Activated T-helper 1 cell treated with Interleukin-2 at 50 U/mL for 16 hours (primary cell): ENCODE data around the gene EDIL3.
"Not testable (repeated sequence)": the region's sequence is repeated elsewhere in the genome, so short reads cannot be mapped to it uniquely, and the experiment has no call there.

Experiments used
- DNase-seq: peaks from one replicate; pipeline ENCODE4 v3.0.0-alpha.2; 2020; ENCODE audit warnings: low read depth

EDIL3 gene

GRCh38 chr5:84298628-84299027 lies 86.1 kb downstream of the EDIL3 start:
- no peak for DNase-seq

GRCh38 chr5:84297641-84298040 lies 87.0 kb downstream of the EDIL3 start:
- not testable (repeated sequence) for DNase-seq

- no peak for DNase-seq
Measured at GRCh38 chr5:84292788-84293653, 91.7 kb downstream of the EDIL3 start.

- DNase-seq: no peak
Measured at GRCh38 chr5:84292000-84292642, 92.6 kb downstream of the EDIL3 start.

DNA sequence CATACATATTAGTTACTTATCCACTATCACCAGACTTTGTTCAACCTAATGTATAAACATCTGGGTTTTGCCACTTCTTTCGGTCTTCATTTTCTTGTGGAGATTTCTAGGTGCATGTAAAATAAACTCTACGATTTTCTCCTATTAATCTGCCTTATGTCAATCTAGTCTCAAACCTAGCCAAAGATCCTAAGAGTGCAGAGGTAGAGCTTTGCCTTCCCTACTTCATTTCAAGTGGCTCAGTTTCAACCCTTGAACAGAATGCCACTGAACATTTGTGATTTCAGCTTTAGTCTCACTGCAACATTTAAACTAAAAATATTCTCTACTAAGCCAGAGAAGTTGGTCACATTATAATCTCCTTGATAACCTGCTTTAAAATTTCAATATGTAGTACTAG lies 94.0 kb downstream of the EDIL3 start:
- no peak for DNase-seq

- DNase-seq: no peak
Measured at GRCh38 chr5:84290161-84290560, 94.5 kb downstream of the EDIL3 start.

- no peak for DNase-seq
Measured at GRCh38 chr5:84287951-84288350, 96.7 kb downstream of the EDIL3 start.

- DNase-seq: no peak
Measured at GRCh38 chr5:84286662-84287061, 98.0 kb downstream of the EDIL3 start.

DNA sequence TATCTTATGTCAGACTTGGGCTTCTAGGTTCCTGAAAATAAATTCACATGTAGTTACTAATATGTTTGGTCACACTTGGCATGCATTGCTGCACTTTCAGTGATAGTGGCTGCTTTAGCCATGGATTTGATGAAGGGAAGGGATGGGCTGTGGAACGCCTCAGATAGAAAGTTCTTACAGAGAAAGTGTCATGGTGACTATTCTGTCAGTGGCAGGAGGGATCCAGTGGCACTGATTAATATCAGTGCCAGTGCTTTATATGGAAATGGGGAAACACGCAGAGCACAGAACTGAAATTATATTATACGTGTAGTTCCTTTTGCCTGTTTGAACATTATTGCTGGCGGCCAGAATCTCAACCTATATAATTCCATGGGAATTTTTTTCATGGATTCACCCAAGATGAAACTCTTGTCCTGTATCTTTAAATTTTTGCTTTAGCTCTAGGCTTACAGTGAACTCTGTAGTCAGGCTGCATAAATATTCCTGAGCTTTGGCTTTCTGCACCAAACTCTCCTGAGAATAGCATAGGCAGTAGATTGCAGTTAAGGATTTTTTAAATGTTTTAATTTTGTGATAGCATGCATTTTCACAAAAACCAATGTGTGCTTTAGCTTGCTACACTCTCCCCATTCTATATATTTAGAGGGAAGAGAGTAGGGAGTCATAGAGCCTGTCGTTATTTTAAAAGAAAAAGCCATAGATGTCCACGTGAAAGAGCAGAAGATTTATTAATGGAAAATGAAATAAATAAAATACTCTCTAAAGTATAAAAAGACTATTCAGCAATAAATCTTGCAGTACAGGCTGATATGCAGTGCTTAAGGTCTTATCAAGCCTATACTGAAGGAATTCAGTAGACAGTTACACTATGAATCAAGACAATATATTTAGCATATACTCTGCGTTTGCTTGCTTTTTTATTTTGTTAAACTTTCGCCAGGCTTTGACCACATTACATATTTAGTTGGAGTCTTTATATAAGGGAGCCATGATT lies 98.7 kb downstream of the EDIL3 start:
- DNase-seq: no peak

GRCh38 chr5:84281383-84281782 lies 103.3 kb downstream of the EDIL3 start:
- DNase-seq: no peak

GRCh38 chr5:84279234-84279633 lies 105.4 kb downstream of the EDIL3 start:
- DNase-seq: no peak

DNA sequence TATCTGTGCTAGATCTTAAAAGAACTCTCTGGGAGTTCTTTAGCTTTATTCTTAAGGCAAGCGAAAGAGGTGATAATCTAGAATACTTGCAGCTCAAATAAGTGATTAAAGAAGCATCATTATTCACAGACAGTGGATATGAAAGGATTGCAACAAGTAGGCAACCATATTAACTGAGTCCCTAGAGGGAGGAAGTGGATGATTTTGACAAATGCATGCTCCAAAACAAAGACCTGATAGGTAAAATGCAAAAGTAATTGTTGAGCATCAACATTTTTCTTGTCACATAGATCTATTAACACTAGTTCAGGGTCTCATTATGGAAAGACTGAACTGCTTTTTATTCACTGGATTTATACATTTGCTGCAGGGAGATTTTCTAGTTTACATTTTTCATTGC lies 109.1 kb downstream of the EDIL3 start:
- DNase-seq: no peak

DNA sequence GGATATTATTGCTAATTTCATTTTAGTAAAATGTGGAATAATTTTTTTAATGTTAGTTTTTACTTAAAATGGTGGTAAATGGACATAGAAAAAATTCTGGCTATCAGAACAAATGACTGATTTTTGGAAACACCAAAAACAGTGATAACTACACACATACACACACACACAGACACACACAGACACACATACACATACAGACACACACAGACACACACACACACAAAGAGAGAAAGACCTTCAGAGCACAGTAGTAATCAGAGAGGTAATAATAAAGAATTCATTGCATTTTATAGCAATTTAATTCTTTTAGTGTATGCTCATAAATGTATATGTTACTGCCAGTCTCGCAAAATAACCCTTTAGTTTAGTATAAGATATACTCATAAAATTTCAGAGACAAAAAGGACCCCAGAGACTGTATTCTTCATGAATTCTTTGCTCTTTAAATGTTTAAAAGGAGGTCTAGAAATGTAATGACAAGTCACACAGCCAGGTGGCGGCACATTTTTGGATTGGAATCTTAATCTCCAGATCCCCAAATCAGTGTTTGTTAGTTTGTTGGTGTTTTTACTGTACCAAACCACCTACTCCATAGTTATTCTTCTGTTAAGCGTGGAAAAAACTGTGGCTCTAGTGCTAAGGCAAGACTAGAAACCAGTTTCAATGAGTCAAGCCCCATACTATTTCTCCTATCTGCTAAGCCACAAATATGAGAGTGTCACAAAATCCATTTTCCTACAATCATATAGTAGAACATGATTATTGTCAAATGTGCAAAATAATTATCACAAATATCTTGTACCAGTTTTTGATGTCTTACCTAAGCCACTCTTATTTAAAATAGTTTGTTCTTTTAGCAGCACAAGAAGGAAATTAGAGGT lies 109.9 kb downstream of the EDIL3 start:
- no peak for DNase-seq

DNA sequence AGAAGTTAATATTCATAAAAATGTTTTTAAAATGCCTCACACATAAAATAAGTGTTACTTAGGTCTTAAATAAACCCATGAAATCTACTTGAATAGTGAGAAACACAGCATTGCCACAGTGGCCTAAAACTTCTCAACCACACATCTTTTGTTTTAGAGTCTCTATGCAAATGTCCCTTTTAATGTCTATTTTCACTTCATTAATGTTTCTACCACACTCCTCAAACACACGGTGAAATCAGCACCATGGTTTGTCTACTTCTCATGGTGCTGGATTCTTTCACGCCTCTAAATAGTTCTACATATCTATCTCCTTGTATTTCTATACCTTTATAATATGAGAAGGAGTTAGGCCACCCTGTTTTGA lies 111.2 kb downstream of the EDIL3 start:
- no peak for DNase-seq

DNA sequence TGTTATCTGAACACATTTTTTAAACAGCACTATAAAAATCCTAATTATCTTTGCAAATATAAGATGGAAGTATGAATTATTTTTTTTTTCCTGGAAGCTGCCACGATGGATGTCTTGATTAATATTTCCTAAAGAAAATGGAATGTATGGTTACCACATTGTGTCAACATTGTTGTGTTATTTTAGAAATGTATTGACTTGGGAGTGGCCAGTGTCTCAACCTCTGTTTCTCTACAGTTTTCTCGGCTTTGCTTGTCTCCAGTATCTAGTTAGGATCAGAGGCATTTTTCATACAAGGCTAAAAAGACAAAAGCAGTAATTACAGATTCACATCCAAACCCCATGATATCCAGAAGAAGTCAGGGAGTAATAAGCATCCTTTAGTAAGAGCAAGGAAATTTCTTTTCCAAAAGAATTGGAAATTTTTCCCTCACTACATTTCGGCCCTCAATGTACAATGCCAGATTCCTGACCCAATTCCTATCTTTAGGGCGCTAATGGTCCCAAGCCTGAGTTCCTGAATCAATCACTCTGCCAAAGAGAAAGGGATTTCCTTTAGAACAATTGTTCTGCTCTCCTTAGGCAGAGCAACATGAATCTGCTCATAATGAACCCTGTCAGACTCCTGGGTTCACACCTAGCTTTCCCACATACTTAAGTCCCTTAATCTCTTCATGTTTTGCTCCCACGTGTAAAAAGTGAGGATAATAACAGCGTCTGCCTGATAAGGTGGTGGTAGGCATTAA lies 111.7 kb downstream of the EDIL3 start:
- DNase-seq: no peak

DNA sequence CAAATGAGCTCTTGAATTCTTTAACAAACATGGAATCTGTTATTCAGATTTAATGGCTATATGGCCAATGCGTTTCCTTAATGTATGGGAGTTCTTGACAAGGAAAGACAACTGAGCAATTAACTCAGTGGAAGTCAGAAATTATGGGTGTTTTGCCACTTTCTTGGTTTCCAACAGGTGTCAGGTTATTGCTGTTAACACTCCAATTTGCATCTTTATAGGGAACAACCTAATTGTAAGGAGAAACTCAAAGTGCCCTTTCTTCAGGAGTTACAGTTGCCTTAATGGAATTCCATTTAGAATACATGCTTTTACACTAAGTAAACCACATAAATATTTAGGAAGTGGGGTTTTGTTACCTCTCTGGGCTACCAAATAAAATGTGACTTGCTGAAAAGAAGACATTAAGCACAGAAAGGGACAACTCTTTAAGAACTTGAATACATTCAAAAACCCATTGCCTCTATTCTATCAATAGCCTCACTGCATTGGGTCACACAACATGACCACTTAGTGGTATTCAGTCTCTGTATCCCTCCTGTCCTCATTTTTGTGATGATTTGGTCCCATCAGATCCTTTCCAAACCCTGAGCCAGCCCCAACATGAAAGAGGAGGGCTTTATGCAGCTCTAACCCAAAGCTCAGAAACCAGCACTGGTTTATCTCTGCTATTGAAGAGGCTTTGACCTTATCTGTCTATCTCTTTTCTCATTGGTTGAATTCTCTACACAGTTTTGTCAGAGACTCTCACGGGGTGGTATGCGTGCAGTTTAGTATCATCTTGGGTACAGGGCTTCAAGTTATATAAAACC lies 118.7 kb downstream of the EDIL3 start:
- DNase-seq: no peak

- no peak for DNase-seq
Measured at GRCh38 chr5:84265130-84265529, 119.5 kb downstream of the EDIL3 start.

DNA sequence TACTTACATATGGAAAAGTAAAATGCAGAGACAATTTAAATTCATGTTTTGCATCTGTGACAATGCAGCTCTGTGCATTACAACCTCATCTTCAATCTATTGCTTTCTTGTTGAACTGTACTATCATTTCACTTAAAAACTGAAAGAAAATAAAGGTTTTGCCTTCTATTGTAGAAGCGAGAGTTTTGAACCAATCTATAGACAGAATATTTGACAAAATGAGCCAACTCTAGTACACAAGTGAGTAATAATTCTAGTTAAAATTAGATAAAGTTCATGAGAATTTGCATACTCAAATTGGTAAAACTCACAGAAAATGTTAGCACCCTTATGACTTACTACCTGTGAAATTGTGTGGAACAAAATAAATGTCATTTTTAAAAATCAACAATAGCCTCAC lies 123.7 kb downstream of the EDIL3 start:
- DNase-seq: no peak

GRCh38 chr5:84260140-84260539 lies 124.5 kb downstream of the EDIL3 start:
- DNase-seq: no peak
